GM19324 (cell line): ENCODE data around the gene SLC12A3.
A peak's percentile ranks its signal among the peaks of the same experiment; 100 is the strongest.

Experiments
- ATAC-seq: cut with Tn5 transposase; IDR thresholded peaks from one replicate; pipeline ENCODE4 v1.9.1; 2021; ENCODE audit warnings: mild to moderate bottlenecking, moderate library complexity; ENCODE audit not compliant: unreplicated experiment, low FRiP score

SLC12A3 gene

GRCh38 chr16:56961386-56961785, 96.4 kb downstream of the SLC12A3 start:
- no peak for ATAC-seq

GRCh38 chr16:56961851-56962281, 96.9 kb downstream of the SLC12A3 start, which contains the start of gene CETP:
CETP (plus strand) TSS chr16:56961950; CDS start chr16:56961980, 30 bp downstream.
- ATAC-seq, result no peak

DNA sequence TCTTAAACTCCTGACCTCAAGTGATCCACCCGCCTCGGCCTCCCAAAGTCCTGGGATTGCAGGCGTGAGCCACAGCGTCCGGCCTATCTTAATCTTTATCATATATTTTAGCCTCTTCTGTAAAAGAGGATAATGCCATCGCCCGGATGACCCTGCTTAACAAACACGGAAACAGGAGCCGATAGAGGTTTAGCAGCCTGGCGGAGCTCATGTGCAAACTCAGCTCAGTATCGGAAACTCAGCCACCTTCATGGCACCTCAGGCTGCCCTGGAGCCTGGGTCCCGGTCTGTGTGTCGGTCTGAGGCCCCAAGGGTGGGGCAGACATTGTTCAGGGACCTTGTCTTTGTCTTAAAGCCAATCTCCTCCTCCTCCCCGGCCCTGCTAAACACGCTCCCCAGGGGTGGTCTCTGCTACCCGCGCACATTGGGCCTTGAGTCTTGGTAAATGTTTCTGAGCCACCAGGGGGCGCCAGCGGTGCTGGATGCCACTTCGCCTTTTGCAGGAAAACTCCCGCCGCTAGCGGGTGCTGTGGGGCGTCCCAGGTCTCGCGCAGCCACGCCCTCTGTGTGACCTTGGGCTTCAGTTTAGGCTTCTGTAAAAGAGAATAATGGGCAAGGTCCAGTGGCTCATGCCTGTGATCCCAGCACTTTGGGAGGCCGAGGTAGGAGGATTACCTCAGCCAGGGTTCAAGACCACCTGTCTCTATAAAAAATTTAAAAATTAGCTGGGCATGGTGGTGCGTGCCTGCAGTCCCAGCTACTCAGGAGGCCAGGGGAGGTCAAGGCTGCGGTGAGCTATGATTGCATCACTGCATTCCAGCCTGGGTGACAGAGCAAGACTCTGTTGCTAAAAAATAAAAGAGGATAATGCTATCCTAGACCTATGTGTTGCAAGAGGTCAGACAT, 99.5 kb downstream of the SLC12A3 start:
- ATAC-seq, result peak; percentile 48
